Activated CD4-positive, alpha-beta T cell treated with anti-CD3 and anti-CD28 coated beads for 48 hours (primary cell): ENCODE measurements around the gene THYN1.

Source experiments
- DNase-seq: peaks from one replicate; pipeline ENCODE4 v3.0.0-alpha.2; 2020

The THYN1 gene

DNA sequence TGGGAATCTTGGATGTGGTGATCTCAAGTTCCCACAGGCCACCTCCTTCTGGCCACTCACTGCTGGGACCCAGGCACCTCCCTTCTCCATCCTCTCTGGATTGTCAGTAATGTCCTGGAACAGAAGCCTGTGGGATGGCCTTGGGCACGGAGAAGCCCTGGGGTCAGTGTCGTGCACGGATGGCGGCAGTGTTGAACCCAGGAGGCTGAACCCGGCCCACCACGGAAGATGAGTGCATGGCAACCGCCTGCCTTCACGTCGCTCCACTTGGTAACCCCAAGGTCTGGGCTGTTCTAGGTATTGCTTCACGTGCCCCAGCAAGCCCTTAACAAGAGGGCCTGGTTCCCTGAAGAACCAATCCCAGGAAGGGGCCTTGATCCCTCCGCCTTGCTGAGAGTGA, 7.1 kb downstream of the THYN1 start:
- no peak for DNase-seq

DNA sequence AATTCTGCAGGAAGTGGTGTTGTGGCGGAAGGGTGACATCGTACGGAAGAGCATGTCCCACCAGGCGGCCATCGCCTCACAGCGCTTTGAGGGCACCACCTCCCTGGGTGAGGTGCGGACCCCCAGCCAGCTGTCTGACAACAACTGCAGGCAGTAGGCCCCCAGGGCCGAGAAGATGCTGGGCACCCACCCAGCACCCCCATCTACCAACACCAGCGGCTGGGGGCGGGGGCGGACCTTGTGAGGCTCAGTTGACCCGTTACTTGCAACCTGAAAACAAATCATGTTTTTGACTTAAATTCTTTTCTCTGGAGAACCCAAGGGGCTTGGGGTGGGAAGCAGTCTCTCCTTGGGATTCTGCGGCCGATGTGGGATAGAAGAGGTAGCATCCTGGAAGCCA, 7.7 kb downstream of the THYN1 start:
- no peak for DNase-seq

DNA sequence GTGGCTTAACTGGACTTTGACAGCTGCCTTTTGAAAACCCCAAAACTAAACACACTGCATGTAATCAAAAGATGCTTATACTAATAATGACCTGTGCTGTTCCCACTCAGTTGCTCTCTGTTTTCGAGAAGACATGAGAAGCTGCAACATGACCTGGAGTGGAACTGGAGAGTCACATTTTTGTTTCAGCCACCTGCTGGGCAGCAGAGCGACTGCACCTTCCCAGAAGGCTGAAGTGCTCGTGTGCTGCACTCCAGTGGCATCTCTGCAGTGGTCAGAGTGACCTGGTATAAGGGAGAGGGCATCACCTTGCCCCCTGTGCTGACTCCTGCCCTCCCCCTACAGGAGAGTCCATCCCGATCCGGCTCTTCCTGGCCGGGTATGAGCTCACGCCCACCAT, 8.6 kb downstream of the THYN1 start:
- peak; percentile 31 for DNase-seq

DNA sequence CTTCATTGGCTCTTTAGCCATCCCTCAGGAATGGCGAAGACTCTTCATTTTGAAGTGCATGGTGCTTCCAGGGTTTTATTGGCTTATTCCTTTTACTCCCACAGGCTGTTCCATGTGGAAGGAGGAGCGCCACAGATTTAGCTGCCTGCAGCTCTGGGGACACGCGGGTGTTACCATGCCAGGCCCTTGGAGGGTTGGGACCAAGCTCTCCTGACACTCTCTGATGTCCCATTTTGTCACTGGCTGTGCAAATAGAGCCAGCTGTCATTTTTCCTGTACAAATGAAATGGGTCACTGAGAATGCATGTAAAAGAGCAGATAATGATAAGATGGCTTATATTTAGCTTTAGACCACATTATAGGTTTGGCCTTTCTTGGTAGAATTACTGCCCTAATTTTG, 9.2 kb downstream of the THYN1 start:
- DNase-seq, result no peak

DNA sequence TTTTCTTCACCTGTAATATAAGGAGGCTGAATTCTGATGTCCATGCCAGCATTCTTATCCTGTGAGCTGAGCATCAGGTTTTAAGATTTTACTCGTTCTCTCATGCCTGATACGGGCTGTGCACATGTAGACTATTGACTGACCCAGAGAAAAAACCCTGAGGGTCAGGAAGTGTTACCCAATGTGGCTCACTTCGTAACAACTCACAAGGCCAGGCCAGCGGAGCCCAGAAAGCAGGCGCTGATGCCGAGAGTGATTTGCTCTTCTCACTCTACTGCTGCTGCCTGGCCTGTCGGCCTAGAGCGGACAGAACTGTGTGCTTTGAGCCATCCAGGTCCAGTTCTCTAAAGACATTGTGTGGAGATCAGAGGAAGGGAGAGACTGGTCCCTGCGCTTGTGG, 10.8 kb downstream of the THYN1 start:
- DNase-seq, result no peak

DNA sequence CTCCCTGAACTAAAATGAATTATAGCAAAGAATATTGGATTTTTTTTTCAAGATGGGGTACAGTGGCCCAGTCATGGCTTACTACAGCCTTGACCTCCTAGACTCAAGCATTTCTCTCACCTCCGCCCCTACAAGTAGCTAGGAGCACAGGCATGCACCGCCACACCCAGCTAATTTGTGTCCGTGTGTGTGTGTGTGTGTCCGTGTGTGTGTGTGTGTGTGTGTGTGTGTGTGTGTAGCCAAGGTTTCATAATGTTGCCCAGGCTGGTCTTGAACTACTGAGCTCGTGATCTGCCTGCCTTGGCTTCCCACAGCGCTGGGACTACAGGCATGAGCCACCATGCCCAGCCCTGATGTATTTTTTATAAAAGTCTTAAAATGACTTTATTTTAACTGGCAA, 12.6 kb downstream of the THYN1 start:
- DNase-seq, result no peak

DNA sequence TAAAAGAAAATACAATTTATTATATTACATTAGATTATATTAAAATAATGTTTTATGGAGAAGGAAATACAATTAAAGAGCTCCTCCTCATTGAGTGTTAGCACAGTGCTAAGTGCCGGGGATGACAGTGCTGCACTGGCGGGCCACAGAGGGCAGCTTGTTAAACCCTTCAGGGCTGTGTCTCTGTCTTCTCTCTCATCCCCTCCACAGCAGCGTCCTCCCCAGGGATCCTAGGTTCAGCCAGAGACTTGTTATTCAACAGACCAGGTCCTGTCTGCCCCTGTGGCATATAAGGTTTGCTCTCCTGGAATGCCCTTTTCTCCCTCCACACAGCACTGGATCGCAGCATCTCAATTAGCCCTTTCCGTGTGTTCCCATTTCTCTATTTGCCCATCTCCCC, 14.2 kb downstream of the THYN1 start:
- DNase-seq, result no peak

DNA sequence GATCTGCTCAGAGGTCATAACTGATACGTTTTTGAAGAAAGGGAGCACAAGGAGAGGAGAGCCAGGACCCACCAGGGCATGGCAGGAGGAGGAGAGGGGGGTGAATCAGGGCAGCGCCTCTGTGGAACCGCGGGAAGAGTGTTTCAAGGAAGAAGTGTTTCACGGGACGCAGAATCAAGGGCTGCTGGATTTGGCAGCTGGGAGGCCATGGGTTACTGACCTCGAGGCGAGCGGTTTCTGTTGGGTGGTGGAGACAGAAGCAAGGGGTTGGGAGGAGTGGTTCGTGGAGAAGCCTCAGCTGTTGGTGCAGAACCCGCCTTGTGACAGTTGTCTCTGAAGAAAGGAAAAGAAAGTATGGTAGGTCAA, 15.6 kb downstream of the THYN1 start:
- DNase-seq, result no peak

DNA sequence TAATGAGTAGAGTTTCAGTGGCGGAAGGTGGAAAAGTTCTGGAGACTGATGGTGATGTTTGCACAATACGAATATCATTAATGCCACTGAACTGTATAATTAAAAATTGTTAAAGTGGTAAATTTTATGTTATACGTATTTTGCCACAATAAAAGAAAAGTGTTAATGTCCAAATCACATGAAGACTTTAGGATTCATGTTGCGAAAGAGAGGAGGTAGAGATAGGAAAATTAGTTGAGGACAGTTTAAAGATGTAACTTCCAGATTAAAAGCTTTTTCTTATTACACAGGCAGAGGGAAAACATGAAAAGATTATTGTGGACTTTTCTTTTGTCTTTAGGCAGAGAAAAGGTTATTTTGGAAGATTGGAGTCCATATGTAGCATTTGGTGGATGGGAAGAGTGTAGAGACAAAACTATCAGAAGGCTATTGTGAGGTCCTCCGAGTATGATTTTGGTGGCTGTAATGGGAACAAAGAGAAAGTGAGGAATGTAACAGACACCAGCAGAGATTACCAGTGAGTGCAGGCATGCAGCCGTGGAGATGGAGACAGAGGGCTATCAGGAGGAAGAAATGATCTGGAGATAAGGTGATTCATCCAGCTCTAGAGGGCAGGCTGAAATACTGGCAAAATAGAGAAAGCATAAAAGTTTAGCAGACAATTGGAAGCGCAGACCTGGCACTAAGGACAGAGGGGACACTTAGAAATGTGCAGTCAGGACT, 16.2 kb downstream of the THYN1 start:
- DNase-seq, result no peak

DNA sequence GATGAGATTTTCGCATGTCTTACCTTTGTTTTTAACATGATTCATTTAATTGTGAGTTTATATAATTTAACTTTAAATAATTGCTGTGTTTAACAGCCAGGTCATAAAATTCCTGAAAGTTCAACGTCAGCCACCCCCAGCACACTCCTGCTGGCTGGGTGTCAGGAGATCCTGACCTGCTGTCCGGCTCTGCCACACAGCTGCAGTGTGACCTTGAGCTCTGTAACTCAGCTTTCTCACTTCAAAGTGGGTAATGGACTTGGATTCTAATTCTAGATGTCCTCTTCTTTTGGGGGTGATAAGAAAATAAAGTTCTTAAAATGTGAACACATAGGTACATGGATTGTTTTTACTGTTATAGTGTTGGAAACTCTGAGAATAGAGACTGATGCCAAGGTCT, 17.8 kb downstream of the THYN1 start:
- no peak for DNase-seq

DNA sequence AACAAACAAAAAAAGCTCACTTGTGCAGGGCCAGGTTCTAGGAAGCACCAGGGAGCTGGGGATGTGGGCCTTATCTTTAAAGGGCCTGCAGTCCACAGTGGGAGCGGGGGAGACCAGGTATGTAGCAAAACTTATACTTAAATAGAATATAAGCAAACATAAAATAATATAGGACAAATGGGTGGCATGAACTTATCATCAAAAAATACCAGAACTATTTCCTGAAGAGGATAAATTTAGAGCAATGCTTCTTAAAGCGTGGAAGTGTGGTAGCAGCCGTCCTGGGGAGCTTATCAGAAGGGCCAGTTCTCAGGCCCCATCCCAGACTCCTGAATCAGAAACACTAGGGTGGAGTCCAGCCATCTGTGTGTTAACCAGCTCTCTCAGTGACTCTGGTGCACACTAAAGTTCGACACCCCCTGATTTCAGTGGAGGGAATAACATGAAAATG, 19.4 kb downstream of the THYN1 start:
- DNase-seq, result no peak

DNA sequence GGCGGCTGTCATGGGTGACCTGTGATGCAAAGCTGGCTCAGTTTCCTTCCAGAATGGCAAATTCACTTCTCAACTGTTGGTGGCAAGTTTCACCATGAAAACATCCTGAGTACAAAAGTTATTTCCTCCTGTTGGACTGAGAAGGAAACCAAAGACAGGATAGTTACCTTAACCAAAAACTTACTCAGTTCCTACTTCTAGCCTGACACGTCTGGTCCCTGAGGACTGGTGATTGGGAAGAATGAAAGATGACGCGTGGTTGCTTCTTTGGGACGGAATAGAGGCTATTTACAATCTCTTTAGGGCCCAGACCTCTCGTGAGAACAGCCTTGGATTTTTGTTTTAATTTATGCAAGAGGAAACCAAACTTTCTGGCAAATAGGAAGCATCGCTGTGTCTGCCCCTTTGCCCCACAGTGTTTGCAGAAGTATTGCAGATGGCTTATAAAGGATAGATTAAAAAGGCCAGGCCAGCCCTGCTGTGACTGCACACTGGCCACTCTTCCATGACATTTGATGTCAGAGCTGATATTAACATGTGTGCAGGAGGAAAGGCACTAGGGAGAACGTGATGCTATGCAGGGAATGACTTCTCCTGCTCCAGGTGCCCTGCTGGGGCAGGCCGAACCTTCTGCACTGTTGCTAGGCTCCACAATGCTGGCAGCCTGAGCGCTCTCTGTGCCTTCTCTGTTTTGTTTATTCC, 21.0 kb downstream of the THYN1 start:
- DNase-seq, result no peak

DNA sequence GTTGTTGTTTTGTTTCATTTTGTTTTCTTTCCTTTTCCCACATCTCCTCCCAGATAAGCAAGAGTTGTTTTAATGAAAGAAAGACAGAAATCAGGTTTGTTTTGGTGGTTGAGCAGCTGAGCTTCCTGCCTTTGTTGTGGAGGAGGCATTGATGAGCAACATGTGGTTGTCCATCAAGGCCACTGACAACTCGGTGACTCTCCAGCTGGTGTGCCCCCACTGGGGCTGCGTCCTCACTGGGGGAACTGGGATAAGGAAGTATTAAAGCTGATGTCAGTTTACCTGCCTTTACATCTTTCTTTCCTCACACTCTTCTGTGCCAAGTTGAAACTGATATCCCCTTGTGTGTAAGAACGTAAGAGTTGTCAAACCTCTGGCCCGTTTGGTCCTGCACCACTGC, 22.8 kb downstream of the THYN1 start:
- DNase-seq, result no peak

DNA sequence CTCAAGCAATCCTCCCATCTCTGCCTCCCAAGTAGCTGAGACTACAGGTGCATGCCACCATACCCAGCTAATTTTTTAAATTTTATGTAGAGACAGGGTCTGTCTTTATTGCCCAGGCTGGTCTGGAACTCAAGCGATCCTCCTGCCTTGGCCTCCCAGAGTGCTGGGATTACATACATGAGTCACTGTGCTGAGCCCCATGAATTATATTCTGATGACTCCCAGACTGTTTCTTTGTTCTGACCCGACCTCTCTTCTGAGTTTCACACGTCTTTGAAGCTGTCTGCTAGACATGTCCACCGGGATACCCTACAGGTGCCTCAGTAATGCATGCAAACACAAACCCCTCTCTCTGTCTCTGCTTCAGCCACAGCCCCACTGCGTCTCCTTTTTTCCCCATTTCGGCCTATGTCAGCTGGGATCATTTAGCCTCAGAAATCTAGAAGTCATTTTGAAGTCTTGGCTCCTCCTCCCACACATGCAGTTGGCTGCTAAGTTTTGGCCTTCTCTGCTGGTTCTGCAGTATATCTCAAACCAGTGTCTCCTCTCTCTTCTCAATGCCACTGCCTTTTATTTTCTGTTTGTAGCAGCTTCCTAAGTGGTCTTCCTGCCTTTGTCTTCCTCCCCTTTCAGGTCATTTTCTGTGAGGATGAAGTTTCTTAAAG, 23.9 kb downstream of the THYN1 start:
- no peak for DNase-seq

DNA sequence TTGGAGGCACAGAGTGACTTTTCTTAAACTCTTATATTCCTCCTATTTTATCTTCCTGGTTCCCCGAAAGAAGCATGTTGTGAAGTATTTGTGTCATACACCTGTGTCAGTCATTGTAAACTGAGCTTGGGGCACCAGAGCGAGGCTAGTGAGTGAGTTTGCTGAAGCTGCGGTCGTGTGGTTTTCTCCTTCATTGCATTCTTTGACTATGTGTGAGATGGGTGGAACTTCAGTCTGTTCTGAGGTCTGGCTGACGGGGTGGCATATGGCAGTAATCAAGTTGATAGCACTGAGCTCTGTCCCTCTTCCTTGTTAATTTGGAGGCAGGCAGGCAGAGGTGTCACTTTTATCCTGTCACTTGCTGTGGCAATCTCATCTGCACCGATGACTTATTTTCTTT, 24.5 kb downstream of the THYN1 start:
- DNase-seq, result peak; percentile 39

DNA sequence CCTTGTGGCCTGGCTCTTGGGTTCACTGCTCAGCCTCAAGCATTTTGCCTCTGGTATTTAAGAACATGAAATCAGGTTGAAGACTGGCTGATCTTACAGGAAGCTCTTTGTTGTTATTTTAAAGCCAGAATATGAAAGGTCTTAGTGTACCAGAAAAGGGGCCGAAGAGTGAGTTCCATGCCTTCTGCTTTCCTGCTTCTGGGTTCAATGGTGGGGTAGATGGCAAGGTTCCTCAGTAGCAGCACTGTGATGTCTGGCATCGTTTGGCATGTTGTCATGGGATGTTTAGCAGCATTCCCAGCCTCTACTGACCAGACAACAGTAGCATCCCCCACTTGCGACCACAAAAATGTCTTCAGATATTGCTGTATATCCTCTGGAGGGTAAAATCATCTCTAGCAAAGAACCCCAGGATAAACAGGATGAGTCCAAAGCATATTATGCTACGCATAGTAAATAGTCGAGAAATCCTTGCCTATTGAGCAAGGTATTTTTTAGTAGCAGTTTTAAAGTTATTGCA, 26.3 kb downstream of the THYN1 start:
- no peak for DNase-seq

DNA sequence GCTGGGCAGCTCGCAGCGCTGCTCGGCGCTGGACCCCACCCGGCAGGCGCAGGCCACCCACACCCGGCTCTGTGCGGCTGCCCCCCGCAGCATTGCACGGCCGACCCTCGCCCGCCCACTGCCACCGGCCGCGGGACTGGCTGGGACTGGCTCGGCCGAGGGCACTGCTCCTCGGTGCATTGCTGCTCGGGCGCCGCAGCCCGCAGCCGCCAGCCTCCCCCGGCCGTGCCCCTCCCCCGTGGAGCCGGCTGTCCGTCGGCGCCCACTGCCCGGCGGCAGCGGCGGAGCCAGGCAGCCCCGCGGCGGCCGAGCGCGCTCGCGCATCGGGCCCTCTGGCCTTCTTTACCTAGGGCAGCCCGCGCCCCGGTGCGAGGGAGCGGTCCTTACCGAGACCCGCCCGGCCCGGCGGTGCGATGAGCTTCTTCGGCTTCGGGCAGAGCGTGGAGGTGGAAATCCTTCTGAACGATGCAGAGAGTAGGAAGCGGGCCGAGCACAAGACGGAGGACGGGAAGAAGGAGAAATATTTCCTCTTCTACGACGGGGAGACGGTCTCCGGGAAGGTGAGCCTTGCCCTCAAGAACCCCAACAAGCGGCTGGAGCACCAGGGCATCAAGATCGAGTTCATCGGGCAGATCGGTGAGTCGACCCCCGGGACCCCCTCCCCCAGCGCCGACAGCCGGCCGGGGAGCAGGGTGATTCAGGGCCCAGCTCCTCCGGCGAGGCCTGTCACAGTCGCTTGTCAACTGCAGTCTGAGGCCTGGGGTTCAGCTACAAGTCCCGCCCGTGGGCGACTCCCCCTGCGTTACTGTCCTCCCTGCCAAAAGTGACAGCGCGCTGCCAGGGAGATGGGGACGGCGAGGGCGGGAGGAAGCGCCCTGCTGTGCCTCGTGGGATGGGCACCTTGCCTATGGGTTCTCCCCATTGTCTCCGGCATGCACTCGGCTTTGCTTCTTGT, 28.2 kb downstream of the THYN1 start:
- peak; percentile 82 for DNase-seq

DNA sequence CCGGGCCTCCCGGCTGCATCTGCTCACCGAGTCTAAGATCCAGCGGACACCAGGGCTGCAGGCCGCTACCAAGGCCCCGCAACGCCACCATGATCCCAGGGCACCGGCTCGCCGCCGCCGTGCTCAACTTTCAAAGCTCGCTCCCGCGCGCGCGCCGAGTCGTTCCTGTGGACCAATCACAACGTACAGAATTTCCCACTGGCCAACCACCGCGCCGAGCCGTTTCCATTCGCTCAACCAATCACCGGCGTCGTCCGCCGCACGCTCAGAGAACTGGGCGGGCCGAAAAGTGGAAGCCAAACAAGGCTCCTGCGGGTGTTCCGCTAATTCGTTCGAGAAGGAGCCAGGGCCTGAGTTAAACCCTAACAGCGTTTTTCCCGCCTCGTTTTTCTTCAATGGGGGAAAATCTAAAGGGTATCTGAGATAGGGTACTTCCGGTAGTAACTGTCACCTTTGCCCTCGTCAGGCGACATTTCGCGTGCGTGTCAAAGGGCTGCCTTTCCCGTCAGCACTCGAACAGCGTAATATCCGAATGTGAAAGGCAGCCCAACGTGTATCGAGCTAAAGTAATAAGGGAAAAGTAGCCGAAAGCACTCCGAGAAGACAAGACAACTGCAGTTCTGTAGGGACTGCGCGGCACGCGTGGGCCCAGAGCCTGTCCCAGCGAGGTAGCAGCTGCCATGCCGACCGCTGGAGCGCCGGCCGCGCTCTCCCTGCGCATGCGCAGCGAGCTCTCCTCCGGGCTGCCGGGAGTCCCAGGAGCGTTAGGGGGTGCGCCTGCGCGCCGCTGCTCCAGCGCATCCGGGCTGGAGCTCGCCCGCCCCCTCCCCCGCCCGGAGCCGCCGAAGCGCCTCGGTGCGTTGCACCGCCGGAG, 29.1 kb downstream of the THYN1 start, which contains the start of the genes NCAPD3 and VPS26B:
NCAPD3 (minus strand) TSS at position 132 of the 874 bp plus-strand sequence; CDS start at position 91, 41 bp downstream.
VPS26B (plus strand) TSS at position 836 of the 874 bp plus-strand sequence. CDS start 452 bp downstream, outside the sequence.
- peak; percentile 98 for DNase-seq

DNA sequence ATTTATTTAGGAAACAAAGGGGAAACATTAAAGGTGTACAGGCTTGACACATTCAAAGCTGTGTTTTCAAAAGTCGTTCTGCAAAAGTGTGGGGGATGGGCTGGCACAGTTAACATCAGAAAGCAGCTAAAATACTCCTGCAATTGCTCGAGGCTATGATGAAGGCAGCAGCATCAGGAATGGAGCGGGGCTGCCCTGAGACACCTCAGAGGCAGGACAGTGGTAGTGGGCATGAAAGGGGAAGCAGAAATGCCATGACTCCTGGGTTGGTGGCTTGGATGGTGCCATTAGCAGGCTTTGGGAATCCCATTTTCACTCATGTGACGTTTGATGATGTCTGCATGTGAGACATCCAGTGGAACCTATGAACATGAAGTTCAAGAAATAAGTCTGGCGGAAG, 30.0 kb downstream of the THYN1 start:
- peak; percentile 33 for DNase-seq

DNA sequence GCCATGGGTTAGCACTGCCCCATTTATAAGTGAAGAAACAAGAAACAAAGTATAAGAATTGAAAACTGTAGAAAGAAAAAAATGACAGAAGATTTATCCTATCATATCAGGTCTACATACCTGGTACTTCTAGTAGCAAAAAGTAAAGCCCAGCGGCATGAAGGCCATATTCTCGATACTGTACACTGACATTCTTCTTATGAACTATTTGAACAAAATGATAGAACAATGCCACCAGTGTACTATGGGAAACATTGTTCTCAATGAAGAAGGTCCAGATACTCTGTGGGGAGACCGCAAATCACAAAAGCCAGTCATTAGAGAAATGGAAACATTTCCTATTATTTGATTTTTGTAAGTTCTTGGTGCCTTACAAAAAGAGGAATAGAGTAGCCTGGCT, 36.3 kb downstream of the THYN1 start:
- no peak for DNase-seq

DNA sequence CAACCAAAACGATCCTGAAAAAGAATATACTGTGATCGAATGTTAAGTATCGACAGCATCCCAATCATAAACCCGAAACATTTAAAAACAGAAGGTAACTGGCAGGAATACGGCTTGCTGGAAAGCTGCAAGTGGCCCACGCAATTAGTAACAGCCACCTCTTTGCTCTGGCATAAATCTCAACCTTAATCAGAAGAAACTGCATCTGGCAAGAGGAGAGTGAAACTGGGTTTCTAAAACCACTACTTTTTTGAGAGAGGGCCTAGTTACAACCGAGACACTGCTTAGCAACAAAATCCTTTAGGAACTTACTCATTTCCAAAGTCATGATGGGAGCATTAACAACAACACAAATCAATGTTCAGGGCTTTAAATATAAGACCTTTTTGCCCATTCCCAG, 37.3 kb downstream of the THYN1 start:
- DNase-seq, result no peak
